ENCODE data around the gene EPX.
A peak's percentile ranks its signal among the peaks of the same experiment; 100 is the strongest.

Gene EPX

DNA sequence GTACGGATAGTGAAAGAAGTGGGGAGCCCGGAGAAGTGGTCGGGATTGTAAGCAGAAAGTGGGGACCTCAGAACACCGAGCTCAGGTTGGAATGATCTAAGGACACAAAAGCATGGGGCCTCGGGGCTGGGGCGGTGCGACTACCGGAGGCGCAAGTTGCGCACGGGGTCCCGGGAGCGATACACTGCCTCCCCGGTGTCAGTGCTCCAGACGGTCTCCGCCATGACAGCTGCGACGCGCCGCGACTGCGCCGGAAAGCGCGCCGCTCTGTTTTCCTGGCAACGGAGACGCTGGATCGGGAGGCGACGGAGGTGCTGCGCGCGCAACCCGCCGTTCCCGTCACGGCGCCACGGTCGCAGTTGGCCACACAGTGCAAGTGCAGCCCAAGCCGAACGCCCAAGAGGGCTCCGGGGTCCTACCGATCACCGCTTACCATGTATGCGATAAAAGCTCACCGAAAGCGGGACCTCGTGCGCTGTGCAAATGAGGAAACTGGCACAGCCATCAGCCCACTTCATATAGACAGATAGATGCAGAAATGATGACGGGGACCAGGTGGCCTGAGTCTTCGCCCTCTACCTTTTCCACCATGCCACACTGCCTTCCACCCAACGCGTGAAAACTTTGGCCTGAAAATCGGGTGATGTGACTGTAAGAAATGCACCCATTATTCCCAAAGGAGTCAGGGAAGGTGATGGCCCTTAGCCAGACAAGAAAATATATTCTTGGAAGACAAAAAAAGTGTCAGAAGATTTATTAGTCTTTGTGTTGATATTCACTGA is 26.7 kb downstream of the EPX start, which contains the start of gene MKS1:
Gene MKS1 (minus strand): TSS at position 249 of the 782 bp plus-strand sequence. CDS start 25 bp downstream, at position 224.
- in situ Hi-C loops (cut with HindIII; ENCODE audit: low pct_unique_long_range_greater_than_20kb, low sequenced_read_pairs): no loop called here
- TF ChIP-seq JUND (IDR thresholded peaks at IDR 0.05; ENCODE audit: low read depth): no peak
- peak; percentile 95 to 98 for DNase-seq (ENCODE audit: low read depth in 1 of 2, low spot score in 1 of 2)

GRCh38 chr17:58219789-58220183 is 27.3 kb downstream of the EPX start:
- DNase-seq (ENCODE audit: low read depth in 1 of 2, low spot score in 1 of 2): no peak
- in situ Hi-C loops (cut with HindIII; ENCODE audit: low pct_unique_long_range_greater_than_20kb, low sequenced_read_pairs): no loop called here
- TF ChIP-seq JUND (IDR thresholded peaks at IDR 0.05; ENCODE audit: low read depth): no peak

DNA sequence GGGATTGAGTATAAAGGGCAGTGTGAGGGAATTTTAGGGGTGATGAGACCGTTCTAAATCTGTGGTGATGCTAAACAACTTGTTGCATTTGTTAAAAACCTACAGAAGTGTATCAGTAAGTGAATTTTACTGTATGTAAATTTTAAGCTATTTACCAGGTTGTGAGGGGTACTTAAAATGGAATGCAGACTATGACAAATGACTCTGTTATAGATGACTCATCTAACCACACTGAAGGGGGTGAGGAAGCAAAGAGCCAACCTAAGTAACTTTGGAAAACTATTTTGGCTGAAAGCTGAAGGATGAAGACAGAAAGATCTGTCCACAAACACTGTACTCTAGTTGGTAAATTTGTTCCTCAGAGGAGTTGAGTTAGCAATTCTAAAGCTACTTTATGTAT is 31.8 kb downstream of the EPX start:
- no peak for DNase-seq (ENCODE audit: low read depth in 1 of 2, low spot score in 1 of 2)
- in situ Hi-C loops (cut with HindIII; ENCODE audit: low pct_unique_long_range_greater_than_20kb, low sequenced_read_pairs): no loop called here
- TF ChIP-seq JUND (IDR thresholded peaks at IDR 0.05; ENCODE audit: low read depth): no peak

- in situ Hi-C loops (cut with HindIII; ENCODE audit: low pct_unique_long_range_greater_than_20kb, low sequenced_read_pairs): no loop called here
- DNase-seq (ENCODE audit: low read depth in 1 of 2, low spot score in 1 of 2): no peak
- no peak for TF ChIP-seq JUND (IDR thresholded peaks at IDR 0.05; ENCODE audit: low read depth)
Measured at GRCh38 chr17:58227733-58228132, 35.2 kb downstream of the EPX start.

GRCh38 chr17:58228679-58229078 is 36.2 kb downstream of the EPX start:
- in situ Hi-C loops (cut with HindIII; ENCODE audit: low pct_unique_long_range_greater_than_20kb, low sequenced_read_pairs): no loop called here
- no peak for TF ChIP-seq JUND (IDR thresholded peaks at IDR 0.05; ENCODE audit: low read depth)
- no peak for DNase-seq (ENCODE audit: low read depth in 1 of 2, low spot score in 1 of 2)

- DNase-seq (ENCODE audit: low read depth in 1 of 2, low spot score in 1 of 2): no peak
- TF ChIP-seq JUND (IDR thresholded peaks at IDR 0.05; ENCODE audit: low read depth): no peak
- in situ Hi-C loops (cut with HindIII; ENCODE audit: low pct_unique_long_range_greater_than_20kb, low sequenced_read_pairs): no loop called here
Measured at GRCh38 chr17:58229384-58229783, 36.9 kb downstream of the EPX start.

DNA sequence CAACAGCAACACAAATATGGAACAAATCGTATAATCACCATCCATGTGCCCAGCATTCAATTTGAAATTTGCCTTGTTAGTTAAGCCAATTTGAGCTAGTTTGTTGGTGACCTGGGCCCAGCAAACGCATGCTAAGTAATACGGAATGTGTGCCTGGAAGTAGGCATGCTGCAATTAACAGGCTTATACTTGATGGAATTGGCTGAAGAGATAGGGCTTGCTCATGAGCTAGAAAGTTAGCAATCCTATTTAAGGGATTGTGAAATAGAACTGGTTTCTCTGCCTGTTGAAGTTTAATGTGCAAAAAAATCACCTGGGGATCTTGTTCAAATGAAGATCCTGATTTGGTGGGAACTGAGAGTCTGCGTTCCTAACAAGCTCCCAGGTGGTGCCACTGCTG is 37.4 kb downstream of the EPX start:
- DNase-seq (ENCODE audit: low read depth in 1 of 2, low spot score in 1 of 2): no peak
- no peak for TF ChIP-seq JUND (IDR thresholded peaks at IDR 0.05; ENCODE audit: low read depth)
- in situ Hi-C loops (cut with HindIII; ENCODE audit: low pct_unique_long_range_greater_than_20kb, low sequenced_read_pairs): no loop called here

DNA sequence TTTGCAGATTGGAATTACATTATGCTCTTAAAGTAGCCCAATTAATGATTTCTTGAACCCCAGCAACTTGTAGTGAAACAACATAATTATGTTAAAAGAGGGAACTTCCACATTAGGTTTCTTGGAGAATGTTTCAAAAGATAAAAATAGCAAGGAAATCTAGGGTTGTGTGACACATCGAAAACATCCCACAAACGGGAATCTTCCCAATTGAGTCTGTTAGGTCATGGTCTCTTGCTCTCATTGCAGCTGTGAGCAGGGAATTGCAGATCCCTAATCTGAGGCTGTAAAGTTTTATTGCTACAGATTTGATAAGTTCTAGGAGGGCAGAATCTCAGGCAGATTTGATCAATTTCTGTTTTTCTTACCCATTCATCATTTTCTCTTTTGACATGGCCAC is 39.1 kb downstream of the EPX start:
- no peak for TF ChIP-seq JUND (IDR thresholded peaks at IDR 0.05; ENCODE audit: low read depth)
- in situ Hi-C loops (cut with HindIII; ENCODE audit: low pct_unique_long_range_greater_than_20kb, low sequenced_read_pairs): no loop called here
- no peak for DNase-seq (ENCODE audit: low read depth in 1 of 2, low spot score in 1 of 2)

DNA sequence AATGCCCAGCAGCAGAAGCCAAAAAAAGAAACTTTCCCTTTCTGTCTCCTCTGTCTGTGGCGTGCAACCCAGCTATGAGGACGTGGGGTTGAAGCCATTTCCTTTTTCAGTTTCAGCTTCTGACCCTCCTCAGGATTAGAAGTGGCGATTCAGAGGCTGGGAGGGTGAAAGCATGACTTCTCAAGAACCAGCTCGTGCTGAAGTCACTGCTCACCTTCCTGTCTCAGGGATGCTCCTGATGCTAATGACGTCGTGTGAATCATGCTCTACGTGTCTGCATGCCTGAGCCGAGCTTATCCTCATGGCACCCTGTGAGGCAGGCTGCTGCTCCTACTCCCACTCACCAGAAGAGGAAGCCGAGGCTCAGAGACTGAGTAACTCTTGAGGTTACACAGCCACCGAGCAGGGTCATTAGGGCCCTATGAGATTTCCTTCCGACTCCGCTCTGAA is 40.2 kb downstream of the EPX start:
- no peak for TF ChIP-seq JUND (IDR thresholded peaks at IDR 0.05; ENCODE audit: low read depth)
- DNase-seq (ENCODE audit: low read depth in 1 of 2, low spot score in 1 of 2): no peak
- in situ Hi-C loops (cut with HindIII; ENCODE audit: low pct_unique_long_range_greater_than_20kb, low sequenced_read_pairs): no loop called here

- no peak for TF ChIP-seq JUND (IDR thresholded peaks at IDR 0.05; ENCODE audit: low read depth)
- DNase-seq (ENCODE audit: low read depth in 1 of 2, low spot score in 1 of 2): no peak
- in situ Hi-C loops (cut with HindIII; ENCODE audit: low pct_unique_long_range_greater_than_20kb, low sequenced_read_pairs): no loop called here
Measured at GRCh38 chr17:58233543-58233942, 41.0 kb downstream of the EPX start.

DNA sequence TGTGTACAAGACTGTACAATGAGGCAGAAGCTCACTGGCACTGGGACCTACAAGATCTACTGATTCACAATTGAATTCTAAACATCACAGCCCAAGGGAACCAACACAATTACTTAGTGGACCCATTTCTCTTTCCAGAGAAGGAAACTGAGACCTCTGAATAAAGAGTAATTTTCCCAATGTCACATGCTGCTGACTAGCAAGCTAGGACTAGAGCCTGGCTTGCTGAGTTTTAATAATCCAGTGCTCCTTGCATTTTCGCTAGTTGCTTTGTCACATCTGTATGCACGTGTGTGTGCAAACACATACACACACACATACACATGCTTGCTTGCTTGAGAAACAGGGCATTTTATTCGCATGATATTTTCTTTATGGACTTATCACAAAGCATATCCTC is 42.0 kb downstream of the EPX start:
- no peak for TF ChIP-seq JUND (IDR thresholded peaks at IDR 0.05; ENCODE audit: low read depth)
- in situ Hi-C loops (cut with HindIII; ENCODE audit: low pct_unique_long_range_greater_than_20kb, low sequenced_read_pairs): no loop called here
- no peak for DNase-seq (ENCODE audit: low read depth in 1 of 2, low spot score in 1 of 2)

DNA sequence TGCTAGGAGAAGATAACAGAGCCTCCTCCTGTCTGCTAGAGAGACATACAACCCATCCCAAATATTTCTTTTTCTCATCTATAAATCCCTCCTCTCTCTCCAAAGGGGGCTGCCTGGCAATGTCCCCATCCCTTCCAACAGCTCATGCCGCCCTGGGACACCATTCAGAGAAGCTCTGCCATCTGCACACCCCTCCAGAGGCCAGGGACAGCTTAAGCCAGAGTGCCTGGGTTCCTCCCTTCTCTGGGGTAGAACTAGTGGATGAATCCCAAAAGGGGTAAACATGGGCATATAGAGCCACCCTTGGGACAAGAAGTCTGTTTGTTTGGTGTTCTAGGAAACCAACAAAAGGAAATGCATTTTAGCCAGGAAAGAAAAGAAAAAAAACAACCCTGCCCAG is 43.3 kb downstream of the EPX start:
- no peak for DNase-seq (ENCODE audit: low read depth in 1 of 2, low spot score in 1 of 2)

DNA sequence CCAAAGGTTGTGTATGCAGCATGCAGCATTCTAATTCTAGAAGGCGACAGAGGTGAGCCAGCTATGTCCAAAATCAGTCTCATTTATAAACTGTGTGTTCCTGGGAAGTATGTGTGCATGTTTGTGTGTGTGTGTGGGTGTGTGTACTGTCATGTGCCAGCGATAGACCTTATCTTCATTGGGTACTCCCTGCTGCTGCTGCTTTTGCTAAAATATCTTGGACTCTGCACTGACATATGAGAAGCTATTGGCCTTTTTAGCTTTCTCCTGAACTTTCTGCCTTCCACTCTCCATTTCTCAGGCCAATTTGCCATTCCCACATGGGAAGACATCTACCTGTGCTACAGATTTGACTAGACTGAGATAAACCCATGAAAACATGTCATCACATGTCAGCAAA is 43.9 kb downstream of the EPX start:
- no peak for DNase-seq (ENCODE audit: low read depth in 1 of 2, low spot score in 1 of 2)
- in situ Hi-C loops (cut with HindIII; ENCODE audit: low pct_unique_long_range_greater_than_20kb, low sequenced_read_pairs): no loop called here
- no peak for TF ChIP-seq JUND (IDR thresholded peaks at IDR 0.05; ENCODE audit: low read depth)

More for the DNA sequence above, 43.3 kb downstream of the EPX start:
- no peak for TF ChIP-seq JUND (IDR thresholded peaks at IDR 0.05; ENCODE audit: low read depth)
- in situ Hi-C loops (cut with HindIII; ENCODE audit: low pct_unique_long_range_greater_than_20kb, low sequenced_read_pairs): no loop called here

DNA sequence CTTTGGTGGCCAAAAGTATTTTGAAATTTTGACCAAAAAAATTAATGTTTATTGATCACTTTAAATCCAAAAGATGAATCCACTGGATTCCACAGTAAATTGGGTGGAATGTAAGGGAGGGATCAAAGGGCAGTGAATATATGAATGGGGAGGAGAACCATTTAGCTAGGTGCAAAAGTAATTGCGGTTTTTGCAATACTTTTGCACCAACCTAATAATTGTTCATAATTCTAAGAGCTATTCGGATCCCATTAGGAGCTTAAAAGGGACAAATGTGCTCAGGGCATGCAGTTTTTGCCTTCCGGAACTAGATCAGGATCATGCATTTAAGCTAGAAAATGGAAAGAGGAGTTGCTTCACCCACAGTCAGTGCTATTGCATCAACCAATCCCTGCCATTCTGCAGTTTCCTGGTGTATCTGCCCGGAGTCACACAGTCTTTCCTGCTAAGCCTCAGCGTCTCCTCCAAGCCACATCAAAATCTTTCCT is 45.7 kb downstream of the EPX start, which contains the start of gene LPO:
Gene LPO (plus strand): TSS at position 438 of the 488 bp plus-strand sequence. CDS start 4,396 bp downstream, outside the sequence.
- no peak for DNase-seq (ENCODE audit: low read depth in 1 of 2, low spot score in 1 of 2)
- TF ChIP-seq JUND (IDR thresholded peaks at IDR 0.05; ENCODE audit: low read depth): no peak
- in situ Hi-C loops (cut with HindIII; ENCODE audit: low pct_unique_long_range_greater_than_20kb, low sequenced_read_pairs): no loop called here

All from T47D (cell line).